H1 (cell line): ENCODE data around the gene B4GALT7. TPM values are rescaled to one million over a fixed set of nuclear protein-coding genes. Genes with fewer than 3 reads are reported as not detected.
A peak's percentile ranks its signal among the peaks of the same experiment; 100 is the strongest.

ENCODE experiments used
- CTCF ChIA-PET: fragments of 300-600 bp; sonication (Branson Sonifier 250); formaldehyde crosslinking; loops from one replicate; lab custom pipeline; 2021; ENCODE audit not compliant: partially characterized antibody; lab: Charles Lee
- POLR2A ChIA-PET: fragments of 300-600 bp; sonication (Branson Sonifier 250); formaldehyde crosslinking; loops from one replicate; lab custom pipeline; 2021; ENCODE audit warnings: inconsistent platforms; ENCODE audit not compliant: partially characterized antibody; lab: Charles Lee
- DNase-seq, 2 experiments: peaks; one replicate each; pipeline versions ENCODE4 v3.0.0 to v3.0.0-alpha.2; 2010 to 2022; ENCODE audit warnings: low spot score in 2 of 2, low read depth in 1 of 2, mixed read lengths in 1 of 2
- FAIRE-seq: peaks from 2 replicates; lab custom pipeline; 2011; peaks lifted over from hg19 to GRCh38; lab: Jason Lieb, UNC
- H2AFZ ChIP-seq: 2 replicates; pipeline ENCODE4 v1.8.1; 2012; ENCODE audit warnings: low read length, inconsistent platforms
- H2AK5ac ChIP-seq: 2 replicates; pipeline ENCODE4 v1.6.1; 2013; ENCODE audit warnings: low read depth, low read length
- H2BK120ac ChIP-seq: replicated peaks from 2 replicates; pipeline ENCODE3; 2013; ENCODE audit warnings: low read depth, low read length, inconsistent platforms
- H2BK12ac ChIP-seq: 2 replicates; pipeline ENCODE4 v1.6.1; 2013; ENCODE audit warnings: low read depth, low read length
- H2BK15ac ChIP-seq: 2 replicates; pipeline ENCODE4 v1.6.1; 2013; ENCODE audit warnings: low read length
- H2BK20ac ChIP-seq: 2 replicates; pipeline ENCODE4 v1.6.1; 2013; ENCODE audit warnings: low read length
- H2BK5ac ChIP-seq: 2 replicates; pipeline ENCODE4 v1.6.1; 2013; ENCODE audit warnings: low read depth, low read length
- H3K14ac ChIP-seq: 2 replicates; pipeline ENCODE4 v1.6.1; 2013; ENCODE audit warnings: inconsistent platforms; ENCODE audit not compliant: insufficient read length
- H3K18ac ChIP-seq: 2 replicates; pipeline ENCODE4 v1.6.1; 2013; ENCODE audit warnings: low read length; ENCODE audit errors: extremely low read depth
- H3K23ac ChIP-seq: 2 replicates; pipeline ENCODE4 v1.6.1; 2013; ENCODE audit warnings: inconsistent platforms; ENCODE audit not compliant: insufficient read length
- H3K23me2 ChIP-seq: 2 replicates; pipeline ENCODE4 v1.6.1; 2013; ENCODE audit warnings: low read depth, low read length
- H3K27ac ChIP-seq: 2 replicates; pipeline ENCODE4 v1.6.1; 2011; ENCODE audit warnings: low read depth, low read length, inconsistent platforms
- H3K27me3 ChIP-seq, 4 experiments: replicated peaks in 1 of 4; 1 replicate in 1 of 4; 2 replicates in 3 of 4; pipeline versions ENCODE4 v1.6.1 to v1.8.1; 2011 to 2013; ENCODE audit warnings: low read length in 3 of 4, mild to moderate bottlenecking in 3 of 4, inconsistent platforms in 2 of 4, mixed read lengths in 2 of 4, moderate library complexity in 1 of 4; ENCODE audit not compliant: control insufficient read depth in 3 of 4, insufficient read depth in 3 of 4; ENCODE audit errors: extremely low read depth in 1 of 4
- H3K36me3 ChIP-seq, 4 experiments: 2 replicates each; pipeline versions ENCODE4 v1.6.1 to v1.8.1; 2011 to 2013; ENCODE audit warnings: mild to moderate bottlenecking in 4 of 4, low read length in 3 of 4, moderate library complexity in 2 of 4, control low read depth in 1 of 4, inconsistent platforms in 1 of 4; ENCODE audit not compliant: insufficient read depth in 4 of 4, control insufficient read depth in 2 of 4
- H3K4ac ChIP-seq: replicated peaks from 2 replicates; pipeline ENCODE3; 2013; ENCODE audit warnings: low read length, low read depth, mixed read lengths, inconsistent platforms; ENCODE audit not compliant: insufficient read length
- H3K4me1 ChIP-seq, 4 experiments: replicated peaks in 1 of 4; 1 replicate in 1 of 4; 2 replicates in 3 of 4; pipeline versions ENCODE4 v1.6.1 to v1.8.1; 2011 to 2013; ENCODE audit warnings: low read length in 3 of 4, inconsistent platforms in 2 of 4, mixed read lengths in 1 of 4; ENCODE audit not compliant: insufficient read depth in 4 of 4, control insufficient read depth in 3 of 4
- H3K4me2 ChIP-seq, 2 experiments: 2 replicates each; pipeline versions ENCODE4 v1.6.1 to v1.8.1; 2011 to 2013; ENCODE audit warnings: low read depth in 2 of 2, low read length in 2 of 2, control low read depth in 1 of 2, inconsistent platforms in 1 of 2, mild to moderate bottlenecking in 1 of 2; ENCODE audit not compliant: insufficient read depth in 1 of 2
- H3K4me3 ChIP-seq, 4 experiments: fragments of 200-600, 300-600 bp in 1 of 4; sonication (generic), shearing (Covaris generic), sonication (Bioruptor Twin) in 1 of 4; 2 replicates each; pipeline versions ENCODE4 v1.5.1 to v1.8.1; 2011 to 2016; ENCODE audit warnings: low read length in 4 of 4, low read depth in 3 of 4, control low read depth in 2 of 4, inconsistent platforms in 2 of 4, mild to moderate bottlenecking in 2 of 4, mixed read lengths in 1 of 4, moderate library complexity in 1 of 4; ENCODE audit not compliant: insufficient read depth in 2 of 4; ENCODE audit errors: extremely low read depth in 1 of 4
- H3K56ac ChIP-seq: replicated peaks from 2 replicates; pipeline ENCODE3; 2013; ENCODE audit warnings: low read depth, mild to moderate bottlenecking, mixed read lengths, low read length, inconsistent platforms; ENCODE audit not compliant: insufficient read length
- H3K79me1 ChIP-seq: 2 replicates; pipeline ENCODE4 v1.6.1; 2013; ENCODE audit warnings: low read depth, low read length, control low read depth
- H3K79me2 ChIP-seq, 2 experiments: 2 replicates each; pipeline versions ENCODE4 v1.6.1 to v1.8.1; 2012 to 2013; ENCODE audit warnings: low read length in 2 of 2, mild to moderate bottlenecking in 2 of 2, inconsistent platforms in 1 of 2; ENCODE audit not compliant: insufficient read depth in 2 of 2, control insufficient read depth in 1 of 2
- H3K9ac ChIP-seq, 4 experiments: replicated peaks in 1 of 4; 1 replicate in 1 of 4; 2 replicates in 3 of 4; pipeline versions ENCODE4 v1.6.1 to v1.8.1; 2011 to 2013; ENCODE audit warnings: low read depth in 3 of 4, low read length in 3 of 4, control low read depth in 2 of 4, mild to moderate bottlenecking in 2 of 4, moderate library complexity in 2 of 4, inconsistent platforms in 1 of 4; ENCODE audit errors: extremely low read depth in 1 of 4
- H3K9me3 ChIP-seq, 2 experiments: 2 replicates each; pipeline versions ENCODE4 v1.6.1 to v1.8.1; 2012 to 2013; ENCODE audit warnings: mild to moderate bottlenecking in 2 of 2, moderate library complexity in 2 of 2, control low read depth in 1 of 2, inconsistent platforms in 1 of 2, low read depth in 1 of 2, low read length in 1 of 2, mixed read lengths in 1 of 2; ENCODE audit not compliant: insufficient read depth in 2 of 2
- H4K20me1 ChIP-seq, 2 experiments: replicated peaks in 1 of 2; 2 replicates each; pipeline versions ENCODE3 to v1.8.1; 2011 to 2013; ENCODE audit warnings: inconsistent platforms in 2 of 2, low read length in 2 of 2, mild to moderate bottlenecking in 1 of 2; ENCODE audit not compliant: insufficient read depth in 2 of 2, control insufficient read depth in 1 of 2
- H4K5ac ChIP-seq: 2 replicates; pipeline ENCODE4 v1.6.1; 2013; ENCODE audit warnings: low read length, low read depth, mixed read lengths, inconsistent platforms; ENCODE audit not compliant: insufficient read length
- H4K8ac ChIP-seq: 2 replicates; pipeline ENCODE4 v1.8.0; 2013; ENCODE audit warnings: mild to moderate bottlenecking, moderate library complexity, low read length, inconsistent platforms; ENCODE audit not compliant: insufficient read depth; ENCODE audit errors: extremely low read depth
- H4K91ac ChIP-seq: replicated peaks from 2 replicates; pipeline ENCODE3; 2013; ENCODE audit warnings: low read length, mixed read lengths, inconsistent platforms; ENCODE audit not compliant: insufficient read length
- BCL11A ChIP-seq, 2 experiments: IDR thresholded peaks; one replicate each; pipeline ENCODE4 v1.6.1; 2011; ENCODE audit warnings: low read depth in 2 of 2, low read length in 2 of 2, mild to moderate bottlenecking in 2 of 2
- BRCA1 ChIP-seq: IDR thresholded peaks from 2 replicates; pipeline ENCODE4 v1.6.1; 2012; ENCODE audit warnings: low read depth, low read length, improper control_type of control experiment
- EGR1 ChIP-seq: IDR thresholded peaks from 2 replicates; pipeline ENCODE4 v1.6.1; 2011; ENCODE audit warnings: low read depth, low read length, borderline replicate concordance
- EP300 ChIP-seq, 2 experiments: IDR thresholded peaks; 1 replicate in 1 of 2; 2 replicates in 1 of 2; pipeline ENCODE4 v1.6.1; 2011 to 2012; ENCODE audit warnings: low read depth in 2 of 2, low read length in 2 of 2, mild to moderate bottlenecking in 2 of 2, borderline replicate concordance in 1 of 2, inconsistent platforms in 1 of 2, moderate library complexity in 1 of 2
- POLR2A ChIP-seq, 2 experiments: IDR thresholded peaks; 1 replicate in 1 of 2; 2 replicates in 1 of 2; pipeline ENCODE4 v1.6.1; 2011; ENCODE audit warnings: low read depth in 2 of 2, low read length in 2 of 2, mild to moderate bottlenecking in 2 of 2; ENCODE audit errors: control extremely low read depth in 1 of 2
- RAD21 ChIP-seq, 2 experiments: IDR thresholded peaks in 1 of 2; conservative IDR thresholded peaks in 1 of 2; 2 replicates each; pipeline ENCODE4 v1.6.1; 2011; ENCODE audit warnings: low read depth in 2 of 2, low read length in 2 of 2, improper control_type of control experiment in 1 of 2, inconsistent platforms in 1 of 2, mild to moderate bottlenecking in 1 of 2, moderate library complexity in 1 of 2
- SP1 ChIP-seq: IDR thresholded peaks from 2 replicates; pipeline ENCODE4 v1.6.1; 2011; ENCODE audit warnings: low read depth, low read length
- TAF1 ChIP-seq: IDR thresholded peaks from 2 replicates; pipeline ENCODE4 v1.6.1; 2011; ENCODE audit warnings: mild to moderate bottlenecking, low read depth, low read length
- WGBS, 2 experiments: shearing (Covaris generic) in 1 of 2; methylation state at CpG; one replicate each; pipeline versions ENCODE4 v1.1.6 to v1.1.7; 2013 to 2015; ENCODE audit warnings: low lambda C conversion rate in 2 of 2, mixed read lengths in 2 of 2, inconsistent platforms in 1 of 2, low coverage in 1 of 2, missing lambda C conversion rate in 1 of 2; ENCODE audit not compliant: insufficient replicate concordance in 2 of 2, insufficient coverage in 1 of 2, insufficient read length in 1 of 2; ENCODE audit errors: extremely low coverage in 1 of 2, missing lambda C conversion rate in 1 of 2; 5-methylcytosine and 5-hydroxymethylcytosine counted together
- polyA plus RNA-seq, 7 experiments: library from polyadenylated mRNA; depleted of rRNA in 3 of 7; stranded (reverse) in 5 of 7; unstranded in 2 of 7; fragments of >200 nt in 5 of 7; fragments of 200-250 nt in 2 of 7; gene quantifications; 1 replicate in 5 of 7; 2 replicates in 1 of 7; 4 replicates in 1 of 7; pipeline versions ENCODE4 v1.2.1 to v1.2.3, GENCODE V29; 2011 to 2013; ENCODE audit warnings: missing spikeins in 2 of 7, mixed read lengths in 2 of 7
- total RNA-seq: library from RNA; stranded (reverse); fragmentation: NEBNext Ultra II Directional; extraction: Animal tissue kit (Norgen Biotek cat#: 25700); gene quantifications from 2 replicates; pipeline ENCODE4 v1.2.1, GENCODE V29; 2021
- TF ChIP-seq, protein P1 (sequence below): IDR thresholded peaks from 2 replicates; pipeline ENCODE4 v1.6.1; 2012; ENCODE audit warnings: inconsistent platforms
- TF ChIP-seq, protein P2 (sequence below): IDR thresholded peaks from 2 replicates; pipeline ENCODE4 v1.6.1; 2012; ENCODE audit warnings: inconsistent platforms

B4GALT7 gene
- total and polyA plus RNA-seq, 2 of the 8 experiments (the other 6 are each of a cell fraction or from before 2014, with no cell fraction given), result 18.7 to 31.9 TPM

- H4K20me1 ChIP-seq, result peaks cover 0 to 4% of the 10 kb centered on the region in 2 experiments
- no peak overlapping the region for H2AFZ ChIP-seq
- peaks cover 0 to 17% (median 10%) of the 10 kb centered on the region in 4 experiments; a peak in 5 of 7 replicates for H3K4me1 ChIP-seq
- peak; percentile 68 for FAIRE-seq
- peaks cover 0 to 7% (median 0%) of the 10 kb centered on the region in 4 experiments; a peak in 2 of 8 replicates for H3K36me3 ChIP-seq
- peak overlapping the region; percentile 31 for H4K5ac ChIP-seq
- H3K14ac ChIP-seq, result no peak overlapping the region
- no peak overlapping the region for H3K23ac ChIP-seq
- WGBS, 2 experiments, result 35% methylated on average over 15 of the region's 15 CpGs; no CpG with 5 or more reads in 1 of the 2 experiments
- no peaks in the 10 kb centered on the region for H3K79me2 ChIP-seq
- no peak overlapping the region for H4K91ac ChIP-seq
- no peaks in the 10 kb centered on the region for H3K23me2 ChIP-seq
- peak overlapping the region in 2 of 4 experiments; percentile 14 to 20; a peak in 1 of 7 replicates for H3K9ac ChIP-seq
- CTCF ChIA-PET, result interaction anchor here (0.6 to 2.4 kb wide), 20 partner anchors 9 to 454 kb away, joined by 3 to 14 read pairs (median 4); no protein-coding TSS in a partner anchor
- no peak overlapping the region for H3K4ac ChIP-seq
- no peak overlapping the region for H2BK120ac ChIP-seq
- peak overlapping the region; percentile 61; the same call in 1 of the 2 replicates for H3K27ac ChIP-seq
- H2BK12ac ChIP-seq, result peak overlapping the region; percentile 32; the same call in 1 of the 2 replicates
- H3K18ac ChIP-seq, result peak overlapping the region; percentile 44; the same call in 1 of the 2 replicates
- no peak overlapping the region for H2BK15ac ChIP-seq
- no peaks in the 10 kb centered on the region for H3K9me3 ChIP-seq
- H4K8ac ChIP-seq, result peak overlapping the region; percentile 90; the same call in 1 of the 2 replicates
- peak; percentile 86 to 92 for DNase-seq
- peak overlapping the region; percentile 69; the same call in 1 of the 2 replicates for H2BK5ac ChIP-seq
- H3K4me2 ChIP-seq, result peak overlapping the region in 1 of 2 experiments; percentile 59; a peak in 3 of 4 replicates
- no peak overlapping the region; a peak in 1 of 8 replicates for H3K4me3 ChIP-seq
- H2AK5ac ChIP-seq, result no peak overlapping the region
- no peaks in the 10 kb centered on the region for H3K79me1 ChIP-seq
- no peak overlapping the region for H2BK20ac ChIP-seq
- POLR2A ChIA-PET, result interaction anchor here (0.8 to 8.5 kb wide), 4 partner anchors 7 to 38 kb away, joined by 4 to 72 read pairs (median 8); partner anchors contain the start of genes B4GALT7 and TMED9
- H3K27me3 ChIP-seq, result no peaks in the 10 kb centered on the region
- H3K56ac ChIP-seq, result no peak overlapping the region
- no peak for TF ChIP-seq BCL11A (IDR thresholded peaks at IDR 0.05; ENCODE audit: low read depth in 2 of 2, low read length in 2 of 2)
- TF ChIP-seq EP300 (IDR thresholded peaks at IDR 0.05; ENCODE audit: borderline replicate concordance in 1 of 2, low read depth in 2 of 2, low read length in 2 of 2), result no peak
- peak; percentile 84 for TF ChIP-seq SP1
- 0 out of 3 replicates have a peak, but pooled peaks of 1 of the 2 experiments have one; percentile 56 for TF ChIP-seq POLR2A (IDR thresholded peaks at IDR 0.05; ENCODE audit: control extremely low read depth in 1 of 2, low read depth in 2 of 2, low read length in 2 of 2)
- TF ChIP-seq RAD21 (IDR thresholded peaks at IDR 0.05 in 1 of 2, conservative IDR thresholded peaks at IDR 0.05 in 1 of 2; ENCODE audit: low read depth in 2 of 2, low read length in 2 of 2), result peak; percentile 81 to 84
- TF ChIP-seq, protein P1, sequence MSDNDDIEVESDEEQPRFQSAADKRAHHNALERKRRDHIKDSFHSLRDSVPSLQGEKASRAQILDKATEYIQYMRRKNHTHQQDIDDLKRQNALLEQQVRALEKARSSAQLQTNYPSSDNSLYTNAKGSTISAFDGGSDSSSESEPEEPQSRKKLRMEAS, result peak; percentile 48; the same call in 1 of the 2 replicates
- no peak for TF ChIP-seq EGR1
- TF ChIP-seq TAF1, result peak; percentile 65
- TF ChIP-seq, protein P2, sequence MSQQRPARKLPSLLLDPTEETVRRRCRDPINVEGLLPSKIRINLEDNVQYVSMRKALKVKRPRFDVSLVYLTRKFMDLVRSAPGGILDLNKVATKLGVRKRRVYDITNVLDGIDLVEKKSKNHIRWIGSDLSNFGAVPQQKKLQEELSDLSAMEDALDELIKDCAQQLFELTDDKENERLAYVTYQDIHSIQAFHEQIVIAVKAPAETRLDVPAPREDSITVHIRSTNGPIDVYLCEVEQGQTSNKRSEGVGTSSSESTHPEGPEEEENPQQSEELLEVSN, result peak; percentile 37
- no peak for TF ChIP-seq BRCA1
Measured at GRCh38 chr5:177607452-177608192, 7.7 kb downstream of the B4GALT7 start.
